ENCODE data around the gene FUS.
"Not testable (repeated sequence)": the region's sequence is repeated elsewhere in the genome, so short reads cannot be mapped to it uniquely, and the experiment has no call there.

The FUS gene

GRCh38 chr16:31187808-31188189 lies 7.9 kb downstream of the FUS start:
- DNase-seq, result no peak

DNA sequence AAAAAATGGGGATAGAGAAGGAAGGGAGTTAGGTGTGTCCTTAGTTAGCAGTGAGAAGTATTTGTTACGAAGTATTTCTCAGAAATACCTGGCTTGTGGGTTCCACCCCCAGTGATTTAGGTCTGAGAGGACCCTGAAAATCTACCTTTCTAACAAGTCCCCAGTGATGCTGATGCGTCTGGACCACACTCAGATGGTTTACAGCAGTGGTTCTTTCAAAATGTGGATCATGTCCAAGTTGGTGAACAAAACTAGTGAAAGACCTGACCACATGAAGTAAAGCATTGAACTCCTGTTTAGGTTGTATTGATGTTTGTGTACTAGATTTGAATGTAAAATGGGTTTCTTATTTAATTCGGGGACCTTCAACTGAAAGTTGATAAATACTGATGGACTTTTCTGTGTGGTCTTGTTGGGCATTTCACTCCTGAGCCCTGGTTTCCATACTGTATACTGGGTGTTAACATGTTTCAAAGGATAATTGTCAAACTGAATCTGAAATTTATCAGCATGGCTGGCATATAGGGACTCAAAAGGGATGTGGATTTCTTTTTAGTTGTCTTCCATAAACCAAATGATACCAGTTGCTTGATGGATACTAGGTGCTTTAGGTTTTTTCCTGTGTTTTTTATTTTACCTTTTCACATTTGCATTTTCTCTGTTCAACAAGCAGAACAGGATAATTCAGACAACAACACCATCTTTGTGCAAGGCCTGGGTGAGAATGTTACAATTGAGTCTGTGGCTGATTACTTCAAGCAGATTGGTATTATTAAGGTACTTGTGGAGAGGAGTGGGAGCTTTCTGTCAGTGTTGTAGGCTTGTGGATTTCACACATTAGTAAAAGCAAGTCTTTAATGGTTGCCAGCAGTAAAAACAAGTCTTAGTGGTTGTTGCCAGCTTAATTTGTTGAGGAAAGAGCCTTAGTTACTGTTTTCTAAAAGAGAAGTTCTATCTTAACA lies 8.8 kb downstream of the FUS start:
- DNase-seq, result no peak

DNA sequence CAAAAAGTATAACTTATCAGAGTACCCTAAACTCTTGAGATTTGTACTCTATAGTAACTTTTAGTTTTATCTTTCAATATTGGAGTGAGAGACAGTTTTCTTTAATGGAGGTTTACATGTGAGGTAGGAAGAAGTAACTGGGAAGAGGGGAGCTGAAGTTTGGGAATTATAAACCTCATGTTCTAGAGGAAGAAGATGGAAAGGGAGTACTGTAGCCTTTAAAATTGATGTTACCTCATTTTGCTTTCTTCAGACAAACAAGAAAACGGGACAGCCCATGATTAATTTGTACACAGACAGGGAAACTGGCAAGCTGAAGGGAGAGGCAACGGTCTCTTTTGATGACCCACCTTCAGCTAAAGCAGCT lies 9.5 kb downstream of the FUS start:
- no peak for DNase-seq

DNA sequence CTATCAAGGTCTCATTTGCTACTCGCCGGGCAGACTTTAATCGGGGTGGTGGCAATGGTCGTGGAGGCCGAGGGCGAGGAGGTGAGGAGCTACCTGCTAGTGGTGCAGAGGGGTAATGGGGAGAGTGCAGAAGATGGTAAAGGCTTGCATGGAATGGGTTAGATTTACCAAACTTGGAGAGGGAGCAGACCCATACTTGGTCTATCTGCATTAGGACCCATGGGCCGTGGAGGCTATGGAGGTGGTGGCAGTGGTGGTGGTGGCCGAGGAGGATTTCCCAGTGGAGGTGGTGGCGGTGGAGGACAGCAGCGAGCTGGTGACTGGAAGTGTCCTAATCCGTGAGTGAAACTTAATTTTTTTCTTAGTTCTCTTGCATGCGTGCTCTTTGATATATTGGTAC lies 10.1 kb downstream of the FUS start:
- no peak for DNase-seq

DNA sequence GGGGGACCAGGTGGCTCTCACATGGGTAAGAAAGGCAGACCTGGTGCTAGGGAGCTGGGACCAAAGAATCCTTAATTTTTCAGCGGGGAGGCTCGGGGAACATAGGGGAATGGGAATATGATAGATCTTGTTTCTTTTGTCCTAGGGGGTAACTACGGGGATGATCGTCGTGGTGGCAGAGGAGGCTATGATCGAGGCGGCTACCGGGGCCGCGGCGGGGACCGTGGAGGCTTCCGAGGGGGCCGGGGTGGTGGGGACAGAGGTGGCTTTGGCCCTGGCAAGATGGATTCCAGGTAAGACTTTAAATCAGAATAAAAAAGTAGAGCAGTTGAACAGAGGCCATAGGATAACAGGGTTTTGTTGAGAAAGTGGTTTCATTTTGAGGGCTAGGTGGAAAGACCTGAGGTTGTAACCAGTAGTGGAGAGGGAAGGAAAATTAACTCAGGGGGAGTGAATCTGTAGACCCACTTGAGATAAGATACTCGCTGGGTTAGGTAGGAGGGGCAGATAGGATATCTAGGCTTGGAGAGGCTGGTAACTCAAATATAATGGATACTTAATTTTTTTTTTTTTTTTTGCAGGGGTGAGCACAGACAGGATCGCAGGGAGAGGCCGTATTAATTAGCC lies 11.0 kb downstream of the FUS start:
- no peak for DNase-seq

DNA sequence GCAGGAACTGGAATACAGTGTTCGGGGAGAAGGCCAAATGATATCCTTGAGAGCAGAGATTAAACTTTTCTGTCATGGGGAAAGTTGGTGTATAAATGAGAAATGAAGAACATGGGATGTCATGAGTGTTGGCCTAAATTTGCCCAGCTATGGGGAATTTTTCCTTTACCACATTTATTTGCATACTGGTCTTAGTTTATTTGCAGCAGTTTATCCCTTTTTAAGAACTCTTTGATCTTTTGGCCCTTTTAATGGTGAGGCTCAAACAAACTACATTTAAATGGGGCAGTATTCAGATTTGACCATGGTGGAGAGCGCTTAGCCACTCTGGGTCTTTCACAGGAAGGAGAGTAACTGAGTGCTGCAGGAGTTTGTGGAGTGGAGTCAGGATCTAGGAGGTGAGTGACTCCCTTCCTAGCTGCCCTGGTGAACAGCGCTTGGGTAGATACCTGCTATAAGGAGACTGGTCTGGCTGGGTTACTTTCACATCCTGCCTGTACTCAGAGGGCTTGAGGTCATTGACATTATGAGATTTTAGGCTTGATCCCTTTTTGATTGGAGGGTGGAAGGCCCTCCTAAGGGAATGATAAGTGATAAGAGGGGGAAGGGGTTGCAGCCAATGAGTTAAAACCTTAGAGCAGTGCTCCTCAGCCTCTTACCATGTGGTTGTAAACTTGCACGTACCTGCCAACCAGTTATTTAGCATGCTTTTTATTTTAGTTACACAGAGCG lies 11.9 kb downstream of the FUS start:
- no peak for DNase-seq

DNA sequence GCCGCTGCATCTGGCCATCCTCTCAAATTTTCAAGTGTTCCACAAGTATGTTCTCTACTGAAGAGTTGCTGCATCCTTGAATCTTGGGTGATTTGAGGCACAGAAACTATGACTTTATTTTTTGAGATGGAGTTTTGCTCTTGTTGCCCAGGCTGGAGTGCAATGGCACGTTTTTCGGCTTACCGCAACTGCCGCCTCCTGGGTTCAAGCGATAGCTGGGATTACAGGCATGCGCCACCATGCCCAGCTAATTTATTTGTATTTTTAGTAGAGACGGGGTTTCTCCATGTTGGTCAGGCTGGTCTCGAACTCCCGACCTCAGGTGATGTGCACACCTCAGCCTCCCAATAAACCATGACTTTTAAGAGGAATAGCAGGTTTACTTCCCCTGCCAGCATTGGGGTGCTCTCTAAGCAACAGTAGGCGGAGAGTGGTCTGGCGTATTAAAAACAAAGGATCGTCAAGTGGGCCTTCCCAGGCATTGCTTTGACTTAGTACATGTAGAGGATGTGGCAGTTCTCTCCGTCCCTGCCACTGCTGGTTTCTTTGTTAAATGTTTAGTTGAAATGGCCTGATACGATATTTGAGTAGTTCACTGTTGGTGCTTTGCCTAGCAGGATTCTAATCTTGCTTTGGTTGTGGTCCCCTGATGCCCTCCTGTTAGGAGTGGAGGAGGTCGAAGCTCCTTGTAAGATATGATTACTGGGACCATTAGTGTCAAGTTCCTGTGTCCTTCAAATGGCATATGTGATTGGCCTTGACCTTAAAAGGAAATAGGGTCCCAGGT lies 13.1 kb downstream of the FUS start:
- DNase-seq, result no peak

DNA sequence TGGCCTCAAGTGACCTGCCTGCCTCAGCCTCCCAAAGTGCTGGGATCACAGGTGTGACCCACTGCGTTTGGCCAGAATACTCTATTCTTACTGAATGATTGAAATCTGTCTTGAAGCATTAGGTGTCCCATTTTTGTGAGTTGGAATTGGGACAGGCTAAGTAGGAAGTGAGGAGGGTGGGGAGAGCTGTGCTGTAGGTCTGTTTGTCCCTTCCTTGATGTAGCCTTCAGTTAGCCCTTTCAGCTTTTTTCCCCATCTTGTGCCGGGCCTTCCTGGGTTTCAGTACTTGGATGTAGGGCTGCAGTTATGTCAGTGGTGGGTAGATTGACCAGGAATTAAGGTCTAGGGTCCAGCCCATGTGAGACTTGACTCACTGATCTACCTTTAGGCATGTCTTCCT lies 13.9 kb downstream of the FUS start:
- DNase-seq, result no peak

DNA sequence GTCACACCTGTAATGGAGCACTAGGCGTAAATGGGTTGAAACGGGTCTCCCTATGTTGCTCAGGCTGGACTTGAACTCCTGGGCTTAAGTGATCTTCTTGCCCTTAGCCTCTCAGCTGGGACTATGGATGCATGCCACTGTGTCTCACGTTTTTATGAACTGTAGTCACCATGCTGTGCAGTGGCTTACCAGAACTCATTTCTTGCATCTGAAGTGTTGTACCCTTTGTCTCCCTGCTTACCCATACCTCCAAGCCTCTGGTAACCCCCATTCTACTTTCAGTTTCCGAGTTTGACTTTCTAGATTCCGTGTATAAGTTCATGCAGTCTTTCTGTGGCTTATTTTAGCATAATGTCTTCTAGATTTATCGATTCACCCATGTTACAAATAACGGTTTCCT lies 15.0 kb downstream of the FUS start:
- DNase-seq, result no peak

GRCh38 chr16:31195861-31196260 lies 15.9 kb downstream of the FUS start:
- DNase-seq, result not testable (repeated sequence)

DNA sequence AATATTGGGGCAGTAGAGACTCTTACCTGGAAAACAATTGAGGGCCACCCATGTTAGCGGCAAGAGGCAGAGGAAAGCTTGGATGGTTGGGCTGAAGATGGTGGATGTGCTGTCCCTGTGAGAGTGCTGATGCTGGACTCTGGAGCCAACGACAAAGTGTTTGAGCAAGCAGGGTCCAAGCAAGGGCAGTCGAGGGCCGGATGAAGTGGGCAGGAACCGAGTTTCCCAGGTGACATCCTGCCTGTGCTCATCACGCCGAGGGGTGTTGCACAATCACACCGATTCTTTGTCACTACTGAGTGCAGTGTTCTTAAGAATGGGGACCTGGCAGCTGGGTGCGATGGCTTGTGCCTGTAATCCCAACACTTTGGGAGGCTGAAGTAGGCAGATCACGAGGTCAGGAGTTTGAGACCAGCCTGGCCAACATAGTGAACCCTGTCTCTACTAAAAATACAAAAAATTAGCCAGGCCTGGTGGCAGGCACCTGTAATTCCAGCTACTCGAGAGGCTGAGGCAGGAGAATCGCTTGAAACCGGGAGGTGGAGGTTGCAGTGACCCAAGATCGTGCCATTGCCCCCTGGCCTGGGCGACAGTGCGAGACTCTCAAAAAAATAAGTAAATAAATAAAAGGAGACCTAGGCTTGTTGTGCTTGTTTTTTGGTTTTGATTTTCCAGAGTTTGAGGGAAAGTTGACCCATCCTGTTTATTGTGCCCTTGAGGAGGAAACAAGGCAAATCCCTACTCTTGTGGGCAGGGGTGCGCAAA lies 16.6 kb downstream of the FUS start:
- DNase-seq, result no peak

DNA sequence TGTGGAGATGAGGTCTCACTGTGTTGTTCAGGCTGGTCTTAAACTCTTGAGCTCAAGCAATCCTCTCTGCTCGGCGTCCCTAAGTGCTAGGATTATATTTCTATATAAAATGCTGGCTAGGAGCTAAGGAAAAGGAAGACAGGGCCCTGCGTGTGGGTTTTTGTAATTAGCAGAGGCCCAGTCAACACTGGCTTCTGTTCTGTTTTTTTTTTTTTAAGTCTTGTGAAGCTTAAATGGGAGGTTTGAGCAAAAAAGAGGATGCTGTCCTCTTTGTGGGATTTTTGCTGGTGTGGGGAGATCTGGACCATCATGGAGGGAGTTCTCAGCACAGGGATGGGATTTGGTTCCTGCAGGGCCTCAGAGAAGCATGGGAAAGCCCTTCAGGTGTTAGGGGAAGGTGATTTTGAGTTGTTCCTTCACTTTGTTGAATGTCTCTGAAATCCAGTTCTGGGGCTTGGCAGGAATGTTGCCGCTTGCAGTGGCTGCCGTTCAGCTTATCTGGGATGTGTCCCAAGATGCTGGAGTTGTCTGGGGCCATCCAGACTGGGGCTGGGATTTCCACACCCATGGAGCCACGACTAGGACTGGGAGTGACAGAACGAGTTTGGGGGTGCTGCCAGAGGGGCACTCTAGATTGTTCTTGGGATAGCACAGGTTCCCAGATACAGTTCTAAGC lies 18.4 kb downstream of the FUS start:
- no peak for DNase-seq

DNA sequence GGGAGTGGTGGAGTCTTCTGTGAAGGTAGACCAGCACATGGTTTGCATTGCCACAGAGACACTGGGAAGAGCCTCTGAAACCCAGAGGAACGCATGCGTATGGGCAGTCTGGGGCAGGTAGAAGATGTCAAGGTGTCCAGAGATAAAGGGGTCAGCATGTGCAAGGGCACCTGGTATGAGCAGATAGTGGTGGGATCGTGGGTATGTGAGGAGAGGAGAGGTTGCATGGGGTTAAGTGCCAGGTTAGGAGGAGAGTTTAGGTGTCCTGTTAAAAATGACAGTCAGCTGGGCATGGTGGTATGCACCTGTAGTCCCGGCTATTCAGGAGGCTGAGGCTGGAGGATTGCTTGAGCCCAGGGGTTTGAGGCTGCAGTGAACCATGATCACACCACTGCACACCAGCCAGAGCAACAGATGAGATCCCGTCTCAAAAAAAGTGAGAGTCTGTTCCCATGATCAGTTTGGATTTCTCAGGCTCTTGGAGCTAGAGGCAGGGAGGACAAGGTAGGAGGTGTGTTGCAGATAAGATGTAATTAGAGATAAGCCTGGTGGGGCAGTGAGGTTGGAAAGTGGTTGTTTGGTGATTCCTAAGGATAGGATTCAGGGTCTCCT lies 19.6 kb downstream of the FUS start:
- no peak for DNase-seq

DNA sequence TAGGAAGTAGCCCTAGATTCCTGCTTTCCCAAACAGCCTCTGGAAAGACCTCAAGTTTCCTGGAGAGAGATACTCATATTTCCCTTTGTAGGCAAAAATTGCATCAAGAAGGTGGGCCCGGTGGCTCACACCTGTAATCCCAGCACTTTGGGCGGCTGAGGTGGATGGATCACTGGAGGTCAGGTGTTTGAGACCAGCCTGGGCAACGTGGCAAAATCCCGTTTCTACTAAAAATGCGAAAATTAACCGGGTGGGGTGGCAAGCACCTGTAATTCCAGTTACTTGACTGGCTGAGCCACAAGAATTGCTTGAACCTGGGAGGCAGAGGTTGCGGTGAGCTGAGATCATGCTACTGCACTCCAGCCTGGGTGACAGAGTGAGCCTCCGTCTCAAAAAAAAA lies 20.2 kb downstream of the FUS start:
- not testable (repeated sequence) for DNase-seq

- no peak for DNase-seq
Measured at GRCh38 chr16:31200821-31201568, 21.1 kb downstream of the FUS start.

DNA sequence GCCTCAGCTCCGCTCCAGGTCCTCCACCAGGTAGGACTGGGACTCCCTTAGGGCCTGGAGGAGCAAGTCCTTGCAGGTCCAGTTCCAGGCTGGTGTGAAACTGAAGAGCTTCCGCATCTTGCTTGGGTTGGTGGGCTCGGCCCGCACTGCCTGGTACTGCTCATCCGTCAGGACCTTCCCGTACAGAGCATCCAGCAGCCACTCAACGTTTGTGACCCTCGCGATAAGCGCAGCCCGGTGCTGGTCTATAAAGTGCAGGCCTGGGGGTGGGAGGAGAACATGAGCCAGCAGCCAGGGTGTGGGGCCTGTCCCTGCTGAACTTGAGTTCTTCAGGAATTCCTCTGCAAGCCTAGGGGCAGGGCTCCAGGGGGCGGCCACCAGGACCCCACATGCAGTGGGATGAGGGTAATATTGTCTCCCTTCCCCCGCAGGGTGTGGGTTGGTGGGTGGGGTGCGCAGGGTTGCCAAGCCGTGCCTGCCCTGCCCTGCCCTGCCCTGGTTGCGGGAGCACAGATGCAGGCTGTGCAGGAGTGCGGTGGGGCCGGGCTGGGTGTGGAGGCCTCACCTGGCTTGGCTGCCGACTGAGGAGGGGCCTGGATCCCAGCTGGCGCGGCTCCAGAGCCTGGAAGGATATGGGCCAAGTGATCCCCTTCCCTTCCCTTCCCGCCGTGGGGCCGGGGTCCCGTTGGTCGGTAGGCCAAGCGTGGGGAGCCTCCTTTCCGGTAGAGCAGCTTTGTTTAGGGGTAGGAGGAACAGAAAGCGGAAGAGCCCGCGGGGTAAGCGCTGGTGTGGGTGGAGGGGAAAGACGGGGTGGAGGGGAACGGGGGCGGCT lies 21.9 kb downstream of the FUS start:
- DNase-seq, result no peak

GRCh38 chr16:31202414-31203375 lies 22.8 kb downstream of the FUS start, which contains the start of gene PYCARD:
TSS of gene PYCARD (minus strand) at chr16:31202760. CDS start at chr16:31202690, 70 bp downstream.
- no peak for DNase-seq
